HepG2 (cell line): ENCODE measurements around the gene L3MBTL3. TPM values are rescaled to one million over a fixed set of nuclear protein-coding genes. Genes with fewer than 3 reads are reported as not detected.
"Not testable (repeated sequence)": the region's sequence is repeated elsewhere in the genome, so short reads cannot be mapped to it uniquely, and the experiment has no call there.

Experiments
- ATAC-seq: fragments of 200-7000 bp; cut with Tn5 transposase; 3 replicates; pipeline ENCODE4 v1.9.1; 2020; ENCODE audit warnings: mild to moderate bottlenecking, moderate library complexity
- BruUV-seq: library from RNA; stranded (reverse); fragments of 400-500 nt; replicated peaks from 2 replicates; lab custom pipeline; 2021; lab: Mats Ljungman, UMichigan
- CTCF ChIA-PET: fragments of 300-600 bp; formaldehyde crosslinking; extraction: SDS; loops from one replicate; lab custom pipeline; 2021; ENCODE audit warnings: low total read pairs, inconsistent platforms, low intra/inter-chr PET ratio; lab: Yijun Ruan, JAX
- POLR2A ChIA-PET: fragments of 350-600 bp; sonication (Branson Sonifier 250); formaldehyde crosslinking; loops from one replicate; lab custom pipeline; 2020; ENCODE audit warnings: antibody characterized with exemption, inconsistent platforms; lab: Yijun Ruan, JAX
- DNase-seq: peaks from one replicate; pipeline ENCODE4 v3.0.0-alpha.2; 2015; ENCODE audit warnings: low spot score
- FAIRE-seq: peaks from 3 replicates; lab custom pipeline; 2011; peaks lifted over from hg19 to GRCh38; lab: Jason Lieb, UNC
- H2AFZ ChIP-seq: one replicate; pipeline ENCODE4 v1.6.1; 2011; ENCODE audit warnings: low read length, inconsistent platforms
- H3K27ac ChIP-seq: fragments of 300-600 bp; 3 replicates; pipeline ENCODE4 v1.8.0; 2011; ENCODE audit warnings: mixed run types, mild to moderate bottlenecking, mixed read lengths, low read length, inconsistent platforms; ENCODE audit not compliant: insufficient read depth; ENCODE audit errors: extremely low read length
- H3K27me3 ChIP-seq, 2 experiments: fragments of 200-600 bp in 1 of 2; 2 replicates in 1 of 2; 3 replicates in 1 of 2; pipeline versions ENCODE4 v1.6.0 to v1.8.0; 2011; ENCODE audit warnings: low read length in 2 of 2, mild to moderate bottlenecking in 2 of 2, moderate library complexity in 2 of 2, inconsistent platforms in 1 of 2; ENCODE audit not compliant: insufficient read depth in 2 of 2, control insufficient read depth in 1 of 2
- H3K36me3 ChIP-seq, 2 experiments: fragments of 200-600 bp in 1 of 2; replicated peaks in 1 of 2; 2 replicates in 1 of 2; 3 replicates in 1 of 2; pipeline versions ENCODE4 v1.5.1 to v1.8.0; 2011; ENCODE audit warnings: low read length in 2 of 2, inconsistent platforms in 1 of 2; ENCODE audit not compliant: insufficient read depth in 2 of 2, control insufficient read depth in 1 of 2
- H3K4me1 ChIP-seq: 2 replicates; pipeline ENCODE4 v1.5.1; 2012; ENCODE audit warnings: low read length, inconsistent platforms; ENCODE audit not compliant: insufficient read depth
- H3K4me2 ChIP-seq: 2 replicates; pipeline ENCODE4 v1.6.0; 2011; ENCODE audit warnings: low read depth, low read length, inconsistent platforms
- H3K4me3 ChIP-seq, 3 experiments: fragments of 200-600 bp in 1 of 3; sonication (generic), shearing (Covaris generic) in 1 of 3; replicated peaks in 1 of 3; 2 replicates each; pipeline ENCODE4 v1.5.1; 2011 to 2016; ENCODE audit warnings: low read length in 3 of 3, inconsistent platforms in 2 of 3, low read depth in 2 of 3, mild to moderate bottlenecking in 2 of 3, control low read depth in 1 of 3, mixed read lengths in 1 of 3; ENCODE audit not compliant: insufficient read depth in 1 of 3
- H3K79me2 ChIP-seq: one replicate; pipeline ENCODE4 v1.6.1; 2011; ENCODE audit warnings: low read length, inconsistent platforms; ENCODE audit not compliant: insufficient read depth
- H3K9ac ChIP-seq: 2 replicates; pipeline ENCODE4 v1.6.0; 2011; ENCODE audit warnings: mild to moderate bottlenecking, low read depth, low read length, inconsistent platforms; ENCODE audit not compliant: insufficient read depth
- H3K9me3 ChIP-seq: 2 replicates; pipeline ENCODE4 v1.5.1; 2012; ENCODE audit warnings: mild to moderate bottlenecking, low read length
- H4K20me1 ChIP-seq: 2 replicates; pipeline ENCODE4 v1.6.0; 2011; ENCODE audit warnings: inconsistent platforms, mild to moderate bottlenecking, low read length, moderate library complexity; ENCODE audit not compliant: insufficient read depth
- CEBPB ChIP-seq: IDR thresholded peaks from 2 replicates; pipeline ENCODE4 v1.6.1; 2011; ENCODE audit warnings: low read depth, low read length, improper control_type of control experiment, borderline replicate concordance
- CEBPG ChIP-seq: IDR thresholded peaks from 2 replicates; pipeline ENCODE4 v1.6.1; 2016
- CENPT ChIP-seq: sonication (generic); formaldehyde crosslinking; IDR thresholded peaks from 2 replicates; pipeline ENCODE4 v1.8.0; 2022; ENCODE audit warnings: low read depth, mild to moderate bottlenecking, moderate library complexity, missing genetic modification reagents
- RCOR2 ChIP-seq: IDR thresholded peaks from 2 replicates; pipeline ENCODE4 v1.6.1; 2016; ENCODE audit warnings: missing biosample characterization, missing genetic modification reagents
- ZNF850 ChIP-seq: sonication (generic); formaldehyde crosslinking; conservative IDR thresholded peaks from 2 replicates; pipeline ENCODE4 v1.9.0; 2021; ENCODE audit warnings: mild to moderate bottlenecking, missing genetic modification reagents
- WGBS: methylation state at CpG from one replicate; pipeline ENCODE4 v1.1.6; 2017; ENCODE audit warnings: low lambda C conversion rate; 5-methylcytosine and 5-hydroxymethylcytosine counted together
- in situ Hi-C: cut with HindIII; loops from 2 replicates; pipeline ENCODE4 v1.10.0; 2017; ENCODE audit warnings: low pct_unique_long_range_greater_than_20kb; ENCODE audit not compliant: extremely low pct_ligation_motif_present
- intact Hi-C: fragments of 100-400 bp; cut with micrococcal nuclease; formaldehyde crosslinking; loops from one replicate; pipeline ENCODE4 v1.10.0; 2022; ENCODE audit not compliant: unreplicated experiment
- polyA plus RNA-seq, 8 experiments: library from polyadenylated mRNA; depleted of rRNA in 3 of 8; stranded (reverse) in 7 of 8; unstranded in 1 of 8; fragments of >200 nt; fragmentation: Illumina TruSeq in 4 of 8; extraction: Trizol in 4 of 8; gene quantifications; 2 replicates each; pipeline versions ENCODE4 v1.2.1 to v1.2.3, GENCODE V29; 2011 to 2016; ENCODE audit warnings: low read depth in 4 of 8, missing spikeins in 1 of 8, mixed read lengths in 1 of 8; ENCODE audit not compliant: insufficient read depth in 1 of 8
- total RNA-seq, 5 experiments: library from RNA; depleted of rRNA; stranded (reverse); fragments of >200 nt; fragmentation: Illumina TruSeq; extraction: Trizol; gene quantifications; 2 replicates each; pipeline ENCODE4 v1.2.3, GENCODE V29; 2016; ENCODE audit warnings: low read depth in 1 of 5

Gene L3MBTL3
- total and polyA plus RNA-seq, 2 of the 13 experiments (the other 11 are each of a cell fraction or from before 2014, with no cell fraction given) = 1.5 to 2.5 TPM

DNA sequence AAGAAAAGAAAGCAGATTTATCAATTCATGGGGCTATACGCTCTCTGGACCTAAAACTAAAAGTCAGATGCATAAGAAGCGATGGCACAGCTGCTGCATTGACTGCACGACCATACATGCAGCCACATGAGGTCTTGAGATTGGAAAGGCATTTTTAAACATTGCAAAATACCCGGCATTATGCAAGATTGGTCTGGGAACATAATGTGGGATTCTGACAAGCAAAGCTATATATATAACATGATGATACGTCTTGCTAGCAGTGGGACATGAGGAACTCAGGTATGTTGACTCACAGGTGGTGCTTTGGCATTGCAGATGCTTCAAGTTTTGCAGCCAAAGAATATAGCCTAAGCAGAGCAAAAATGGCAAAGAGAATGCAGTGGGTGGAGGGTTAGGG lies 149.3 kb downstream of the L3MBTL3 start:
- no peak for ATAC-seq
- no peak overlapping the region for H3K4me3 ChIP-seq
- intact Hi-C loops (no loop called here), in situ Hi-C loops (no loop called here)
- H3K9me3 ChIP-seq = no peaks in the 10 kb centered on the region
- DNase-seq = no peak
- H3K27me3 ChIP-seq = no peaks in the 10 kb centered on the region; a peak in 1 of 5 replicates
- H3K79me2 ChIP-seq = no peaks in the 10 kb centered on the region
- H2AFZ ChIP-seq = no peak overlapping the region
- no TSS peak for BruUV-seq
- no peaks in the 10 kb centered on the region for H3K4me1 ChIP-seq
- ChIA-PET POLR2A (no interaction called here), CTCF (no interaction called here)
- 5% methylated on average over 5 of the region's 5 CpGs for WGBS
- no peaks in the 10 kb centered on the region for H3K36me3 ChIP-seq
- no peak overlapping the region for H3K27ac ChIP-seq
- TF ChIP-seq CEBPG (CRISPR knock-in tag) (peak; percentile 40; the same call in 1 of the 2 replicates), RCOR2 (CRISPR knock-in tag) (no peak), ZNF850 (no peak), CEBPB (peak; percentile 66), CENPT (CRISPR knock-in tag) (no peak)
- no peak overlapping the region for H3K9ac ChIP-seq
- FAIRE-seq = no peak
- H4K20me1 ChIP-seq = no peaks in the 10 kb centered on the region
- H3K4me2 ChIP-seq = no peak overlapping the region

DNA sequence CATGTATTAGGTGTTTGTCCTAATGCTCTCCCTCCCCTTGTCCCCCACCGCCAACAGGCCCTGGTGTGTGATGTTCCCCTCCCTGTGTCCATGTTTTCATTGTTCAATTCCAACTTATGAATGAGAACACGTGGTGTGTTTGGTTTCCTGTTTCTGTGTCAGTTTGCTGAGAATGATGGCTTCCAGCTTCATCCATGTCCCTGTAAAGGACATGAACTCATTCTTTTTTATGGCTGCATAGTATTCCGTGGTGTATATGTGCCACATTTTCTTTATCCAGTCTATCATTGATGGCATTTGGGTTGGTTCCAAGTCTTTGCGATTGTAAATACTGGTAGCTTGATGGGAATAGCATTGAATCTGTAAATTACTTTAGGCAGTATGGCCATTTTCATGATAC lies 151.8 kb downstream of the L3MBTL3 start:
- CTCF ChIA-PET, H3K9me3 ChIP-seq, FAIRE-seq, H4K20me1 ChIP-seq, ATAC-seq, H3K27ac ChIP-seq, H3K36me3 ChIP-seq, BruUV-seq, DNase-seq, H3K4me1 ChIP-seq, H3K79me2 ChIP-seq, H3K9ac ChIP-seq, H2AFZ ChIP-seq, POLR2A ChIA-PET, H3K27me3 ChIP-seq, intact Hi-C loops, H3K4me2 ChIP-seq, H3K4me3 ChIP-seq, in situ Hi-C loops: not testable (repeated sequence)
- 10% methylated on average over 4 of the region's 4 CpGs for WGBS

DNA sequence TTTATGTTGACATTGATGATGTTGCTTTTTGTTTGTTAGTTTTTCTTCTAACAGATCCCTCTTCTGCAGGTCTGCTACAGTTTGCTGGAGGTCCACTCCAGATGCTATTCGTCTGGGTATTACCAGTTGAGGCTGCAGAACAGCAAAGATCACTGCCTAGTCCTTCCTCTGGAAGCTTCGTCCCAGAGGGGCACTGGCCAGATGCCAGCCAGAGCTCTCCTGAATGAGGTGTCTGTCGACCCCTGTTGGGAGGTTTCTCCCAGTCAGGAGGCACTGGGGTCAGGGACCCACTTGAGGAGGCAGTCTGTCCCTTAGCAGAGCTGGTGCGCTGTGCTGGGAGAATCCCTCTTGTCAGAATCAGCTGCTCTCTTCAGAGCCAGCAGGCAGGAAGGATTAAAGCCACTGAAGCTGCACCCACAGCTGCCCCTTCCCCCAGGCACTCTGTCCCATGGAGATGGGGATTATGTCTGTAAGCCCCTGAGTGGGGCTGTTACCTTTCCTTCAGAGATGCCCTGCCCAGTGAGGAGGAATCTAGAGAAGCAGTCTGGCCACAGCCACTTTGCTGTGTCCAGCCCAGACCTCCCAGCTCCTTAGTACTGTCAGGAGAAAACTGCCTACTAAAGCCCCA lies 155.1 kb downstream of the L3MBTL3 start:
- H3K27me3 ChIP-seq, H4K20me1 ChIP-seq, H2AFZ ChIP-seq, ATAC-seq, H3K79me2 ChIP-seq, H3K4me1 ChIP-seq, FAIRE-seq, H3K36me3 ChIP-seq, H3K4me2 ChIP-seq, intact Hi-C loops, DNase-seq, H3K9me3 ChIP-seq, in situ Hi-C loops, H3K4me3 ChIP-seq, CTCF ChIA-PET, H3K27ac ChIP-seq, H3K9ac ChIP-seq, POLR2A ChIA-PET, BruUV-seq: not testable (repeated sequence)
- WGBS = 2% methylated on average over 3 of the region's 4 CpGs
